Gastrocnemius medialis (tissue), 4 donors: ENCODE measurements around the gene SORCS1. TPM values are rescaled to one million over a fixed set of nuclear protein-coding genes. Genes with fewer than 3 reads are reported as not detected.

Source experiments
- ATAC-seq, 2 donors: fragments of 150-250 bp; one replicate each; pipeline ENCODE4 v1.9.1; 2016
- DNase-seq, 2 donors: peaks; one replicate each; pipeline ENCODE4 v3.0.0-alpha.2; 2019
- H3K27ac ChIP-seq, 4 donors: fragments of 200-600 bp; sonication (generic); 1 replicate in 1 of 4; 2 replicates in 3 of 4; pipeline ENCODE4 v1.5.1; 2016 to 2018; ENCODE audit warnings: mild to moderate bottlenecking in 2 of 4, moderate library complexity in 1 of 4
- H3K27me3 ChIP-seq, 3 donors: fragments of 200-600 bp; sonication (generic) in 2 of 3; 1 replicate in 1 of 3; 2 replicates in 2 of 3; pipeline versions ENCODE4 v1.5.1 to v1.6.0; 2016 to 2019; ENCODE audit warnings: mild to moderate bottlenecking in 1 of 3, moderate library complexity in 1 of 3
- H3K36me3 ChIP-seq, 2 donors: fragments of 200-600 bp; sonication (generic) in 1 of 2; one replicate each; pipeline ENCODE4 v1.5.1; 2017 to 2018
- H3K4me1 ChIP-seq, 2 donors: fragments of 200-600 bp; sonication (generic) in 1 of 2; one replicate each; pipeline ENCODE4 v1.5.1; 2016 to 2017; ENCODE audit warnings: mild to moderate bottlenecking in 2 of 2
- H3K4me3 ChIP-seq, 4 donors: fragments of 200-600 bp; sonication (generic) in 3 of 4; 1 replicate in 1 of 4; 2 replicates in 3 of 4; pipeline ENCODE4 v1.5.1; 2016 to 2019; ENCODE audit warnings: mild to moderate bottlenecking in 2 of 4
- H3K9me3 ChIP-seq, 3 donors: fragments of 200-600 bp; sonication (generic) in 2 of 3; 1 replicate in 1 of 3; 2 replicates in 2 of 3; pipeline ENCODE4 v1.5.1; 2016 to 2019
- POLR2A ChIP-seq, 2 donors: fragments of 450-650 bp; IDR thresholded peaks; one replicate each; pipeline ENCODE4 v1.6.1; 2017; ENCODE audit warnings: antibody characterized with exemption in 2 of 2, mild to moderate bottlenecking in 2 of 2, moderate library complexity in 2 of 2
- in situ Hi-C, 4 donors: fragments of 200-750 bp; cut with MboI; loops; one replicate each; pipeline versions ENCODE4 v1.15.0 to v1.8.0; 2017; ENCODE audit warnings: low sequenced_read_pairs in 4 of 4
- intact Hi-C: fragments of 100-400 bp; cut with DNase I; formaldehyde crosslinking; loops from one replicate; pipeline ENCODE4 v1.15.1; 2023; ENCODE audit warnings: low total_unique reads
- total RNA-seq, 4 donors: library from RNA; depleted of rRNA; stranded (reverse); fragments of >200 nt; gene quantifications; one replicate each; pipeline versions ENCODE4 v1.1.0 to v1.2.3, GENCODE V29; 2016
- TF ChIP-seq, protein P1 (sequence below), 5 experiments: fragments of 450-650 bp in 3 of 5; fragments of 200-600 bp in 2 of 5; sonication (generic) in 2 of 5; IDR thresholded peaks in 4 of 5; conservative IDR thresholded peaks in 1 of 5; 1 replicate in 4 of 5; 2 replicates in 1 of 5; pipeline ENCODE4 v1.5.1; 2016 to 2019; ENCODE audit warnings: antibody characterized with exemption in 5 of 5, mild to moderate bottlenecking in 3 of 5, moderate library complexity in 3 of 5

SORCS1 gene
- total RNA-seq, 4 donors from 2014 or later = 0.02 to 0.36 (median 0.24) TPM; not detected in 1

DNA sequence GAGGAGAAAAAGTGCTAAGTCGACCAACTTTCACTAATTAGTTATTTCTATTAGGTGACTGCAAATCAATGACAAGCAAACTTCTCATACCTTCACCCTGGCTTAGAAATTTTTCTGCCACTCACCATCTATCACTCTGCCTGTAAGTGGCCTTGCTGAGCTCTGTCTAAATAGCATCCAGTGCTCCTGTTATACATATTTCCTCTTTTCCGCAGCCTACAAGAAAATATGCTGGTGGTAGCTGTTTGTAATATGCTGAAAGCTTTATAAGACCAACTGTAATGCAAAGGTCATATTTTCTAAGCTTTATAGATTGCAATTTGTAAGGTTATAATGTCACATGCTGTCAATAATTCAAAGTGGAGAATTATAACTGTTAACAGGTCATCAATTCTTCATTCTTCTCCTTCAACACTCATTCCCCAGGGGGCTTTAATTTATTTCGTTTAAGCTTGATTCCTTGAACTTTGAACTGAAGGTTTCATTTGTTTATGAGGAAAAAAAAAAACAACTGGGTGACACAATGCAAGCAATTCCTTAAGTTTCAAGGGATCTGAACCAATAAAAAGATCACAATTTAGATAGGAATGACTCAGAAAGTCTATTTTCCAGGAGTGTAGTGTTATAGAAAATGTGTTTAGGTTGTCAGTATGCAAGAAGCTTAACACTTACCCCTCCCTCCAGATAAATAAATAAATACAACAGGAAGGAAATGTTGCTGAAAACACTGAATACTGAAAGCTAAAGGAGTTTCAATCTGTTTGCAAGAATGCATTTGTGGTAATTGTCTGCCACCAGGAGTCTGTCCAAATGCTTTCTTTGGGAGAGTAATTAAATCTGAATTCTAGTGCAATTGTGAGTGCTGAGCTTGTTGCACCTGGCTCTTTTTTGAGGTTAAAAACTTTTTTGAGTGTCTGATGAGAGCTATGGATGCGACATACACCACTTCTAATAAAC is 183.7 kb downstream of the SORCS1 start:
- no peak for ATAC-seq
- DNase-seq = no peak

DNA sequence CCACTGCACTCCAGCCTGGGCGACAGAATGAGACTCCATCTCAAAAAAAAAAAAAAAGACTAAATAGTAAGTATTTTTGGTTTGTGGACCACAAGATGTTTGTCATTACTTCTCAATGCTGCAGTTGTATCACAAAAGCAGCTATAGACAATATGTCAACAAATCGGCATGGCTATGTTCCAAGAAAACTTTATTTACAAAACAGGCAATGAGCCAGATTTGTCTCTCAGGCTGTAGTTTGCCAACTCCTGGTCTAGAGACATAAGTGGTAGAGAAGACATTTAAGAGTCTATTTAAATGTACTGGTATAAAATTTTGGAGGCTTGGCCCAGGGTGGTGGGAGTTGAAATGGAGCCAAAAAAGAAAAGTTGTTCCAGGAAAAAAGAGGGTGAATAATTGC is 185.8 kb downstream of the SORCS1 start:
- no peak for ATAC-seq
- no peaks in the 10 kb centered on the region for H3K27me3 ChIP-seq
- H3K9me3 ChIP-seq = no peaks in the 10 kb centered on the region
- in situ Hi-C loops (no loop called here), intact Hi-C loops (no loop called here)
- no peak for DNase-seq
- H3K27ac ChIP-seq = no peak overlapping the region
- no peaks in the 10 kb centered on the region for H3K4me1 ChIP-seq
- H3K36me3 ChIP-seq = no peaks in the 10 kb centered on the region
- TF ChIP-seq, protein P1, sequence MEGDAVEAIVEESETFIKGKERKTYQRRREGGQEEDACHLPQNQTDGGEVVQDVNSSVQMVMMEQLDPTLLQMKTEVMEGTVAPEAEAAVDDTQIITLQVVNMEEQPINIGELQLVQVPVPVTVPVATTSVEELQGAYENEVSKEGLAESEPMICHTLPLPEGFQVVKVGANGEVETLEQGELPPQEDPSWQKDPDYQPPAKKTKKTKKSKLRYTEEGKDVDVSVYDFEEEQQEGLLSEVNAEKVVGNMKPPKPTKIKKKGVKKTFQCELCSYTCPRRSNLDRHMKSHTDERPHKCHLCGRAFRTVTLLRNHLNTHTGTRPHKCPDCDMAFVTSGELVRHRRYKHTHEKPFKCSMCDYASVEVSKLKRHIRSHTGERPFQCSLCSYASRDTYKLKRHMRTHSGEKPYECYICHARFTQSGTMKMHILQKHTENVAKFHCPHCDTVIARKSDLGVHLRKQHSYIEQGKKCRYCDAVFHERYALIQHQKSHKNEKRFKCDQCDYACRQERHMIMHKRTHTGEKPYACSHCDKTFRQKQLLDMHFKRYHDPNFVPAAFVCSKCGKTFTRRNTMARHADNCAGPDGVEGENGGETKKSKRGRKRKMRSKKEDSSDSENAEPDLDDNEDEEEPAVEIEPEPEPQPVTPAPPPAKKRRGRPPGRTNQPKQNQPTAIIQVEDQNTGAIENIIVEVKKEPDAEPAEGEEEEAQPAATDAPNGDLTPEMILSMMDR (IDR thresholded peaks at IDR 0.05 in 4 of 5, conservative IDR thresholded peaks at IDR 0.05 in 1 of 5) = no peak
- TF ChIP-seq POLR2A (IDR thresholded peaks at IDR 0.05) = no peak
- H3K4me3 ChIP-seq = no peak overlapping the region

More for the DNA sequence above, 183.7 kb downstream of the SORCS1 start:
- Histone ChIP-seq H3K4me1 (no peaks in the 10 kb centered on the region), H3K36me3 (no peaks in the 10 kb centered on the region), H3K27ac (no peak overlapping the region), H3K9me3 (no peaks in the 10 kb centered on the region), H3K4me3 (no peak overlapping the region), H3K27me3 (no peaks in the 10 kb centered on the region)
- intact Hi-C loops (no loop called here), in situ Hi-C loops (no loop called here)
- no peak for TF ChIP-seq POLR2A (IDR thresholded peaks at IDR 0.05)
- TF ChIP-seq, protein P1 (IDR thresholded peaks at IDR 0.05 in 4 of 5, conservative IDR thresholded peaks at IDR 0.05 in 1 of 5) = no peak

DNA sequence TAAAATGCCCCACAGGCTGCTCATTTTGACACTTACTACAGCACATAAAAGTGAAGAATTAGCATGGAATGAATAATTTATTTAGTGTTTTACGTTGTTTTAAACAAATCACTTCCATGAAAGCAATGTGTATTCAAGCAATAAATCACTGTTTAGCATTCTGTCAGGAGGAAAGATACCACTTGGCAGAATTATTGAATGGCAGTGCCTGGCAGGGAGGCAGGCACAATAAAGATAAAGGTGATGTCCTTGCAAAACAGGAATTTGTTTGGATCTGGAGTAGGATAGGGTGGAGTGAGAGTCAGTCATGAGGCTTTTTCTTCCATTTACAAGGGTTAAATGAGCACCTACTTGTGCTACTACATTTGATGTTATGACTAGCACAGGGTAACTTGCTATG is 190.8 kb downstream of the SORCS1 start:
- ATAC-seq (no peak), DNase-seq (no peak)
- in situ Hi-C loops (loop anchor here in 1 of 4 donors (25.0 kb wide), 1 partner anchor 89 kb away; no protein-coding TSS in a partner anchor), intact Hi-C loops (no loop called here)
- H3K4me3 ChIP-seq = no peak overlapping the region
- TF ChIP-seq POLR2A (IDR thresholded peaks at IDR 0.05) = no peak
- TF ChIP-seq, protein P1 (IDR thresholded peaks at IDR 0.05 in 4 of 5, conservative IDR thresholded peaks at IDR 0.05 in 1 of 5) = no peak
- H3K27me3 ChIP-seq = no peaks in the 10 kb centered on the region
- H3K4me1 ChIP-seq = no peaks in the 10 kb centered on the region
- H3K27ac ChIP-seq = no peak overlapping the region
- H3K36me3 ChIP-seq = no peaks in the 10 kb centered on the region
- no peaks in the 10 kb centered on the region for H3K9me3 ChIP-seq

DNA sequence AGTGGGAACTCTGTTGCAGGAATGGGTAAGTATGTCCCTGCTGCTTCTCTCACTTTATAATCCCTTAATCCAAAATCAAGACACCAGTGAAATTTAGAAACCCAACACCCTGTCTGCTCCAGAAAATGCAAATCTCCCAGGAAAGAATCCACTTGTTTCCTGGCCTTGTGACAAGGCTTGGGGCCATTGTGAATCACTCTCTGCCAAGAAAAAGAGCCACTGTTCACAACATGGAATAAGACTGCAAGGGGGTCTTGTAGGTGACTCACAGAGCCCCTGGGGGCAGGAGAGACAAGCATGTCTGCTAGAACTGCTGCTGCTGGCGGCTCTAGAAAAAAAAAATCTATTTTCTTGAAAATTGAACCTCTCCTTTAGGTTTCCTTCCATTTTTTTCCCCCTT is 191.2 kb downstream of the SORCS1 start:
- no peaks in the 10 kb centered on the region for H3K4me1 ChIP-seq
- H3K9me3 ChIP-seq = no peaks in the 10 kb centered on the region
- H3K4me3 ChIP-seq = no peak overlapping the region
- DNase-seq (no peak), ATAC-seq (no peak)
- in situ Hi-C loops (loop anchor here in 1 of 4 donors (25.0 kb wide), 1 partner anchor 89 kb away; no protein-coding TSS in a partner anchor), intact Hi-C loops (no loop called here)
- H3K27me3 ChIP-seq = no peaks in the 10 kb centered on the region
- H3K27ac ChIP-seq = no peak overlapping the region
- H3K36me3 ChIP-seq = no peaks in the 10 kb centered on the region
- no peak for TF ChIP-seq POLR2A (IDR thresholded peaks at IDR 0.05)
- TF ChIP-seq, protein P1 (IDR thresholded peaks at IDR 0.05 in 4 of 5, conservative IDR thresholded peaks at IDR 0.05 in 1 of 5) = no peak
